ENCODE measurements around the gene CATSPERD.

The CATSPERD gene

GRCh38 chr19:5782945-5783919 is 62.8 kb downstream of the CATSPERD start:
- no peak for DNase-seq

- no peak for DNase-seq
Measured at GRCh38 chr19:5784581-5785147, 64.2 kb downstream of the CATSPERD start, which contains the start of gene PRR22. PRR22 (minus strand) TSS chr19:5784746; CDS start chr19:5784660, 86 bp downstream.

GRCh38 chr19:5785423-5785822 is 65.0 kb downstream of the CATSPERD start:
- no peak for DNase-seq

GRCh38 chr19:5786593-5787408 is 66.4 kb downstream of the CATSPERD start:
- DNase-seq, result no peak

GRCh38 chr19:5787409-5788182 is 67.2 kb downstream of the CATSPERD start:
- no peak for DNase-seq

GRCh38 chr19:5788422-5788821 is 68.0 kb downstream of the CATSPERD start:
- no peak for DNase-seq

GRCh38 chr19:5789351-5789761 is 68.9 kb downstream of the CATSPERD start:
- no peak for DNase-seq

GRCh38 chr19:5789886-5790558 is 69.6 kb downstream of the CATSPERD start:
- DNase-seq, result no peak

GRCh38 chr19:5790559-5791520 is 70.4 kb downstream of the CATSPERD start, which contains the start of gene DUS3L:
DUS3L (minus strand) TSS chr19:5791163; CDS start chr19:5791141, 22 bp downstream.
- DNase-seq, result peak; percentile 56 to 98 (median 93)

- no peak for DNase-seq
Measured at GRCh38 chr19:5792224-5792623, 71.8 kb downstream of the CATSPERD start.

GRCh38 chr19:5793188-5793587 is 72.8 kb downstream of the CATSPERD start:
- no peak for DNase-seq

GRCh38 chr19:5795382-5795919 is 75.0 kb downstream of the CATSPERD start:
- DNase-seq, result no peak

- no peak for DNase-seq
Measured at GRCh38 chr19:5798244-5798643, 77.8 kb downstream of the CATSPERD start.

GRCh38 chr19:5799247-5800241 is 79.1 kb downstream of the CATSPERD start:
- DNase-seq, result peak in 1 of 56 donors; percentile 1

- no peak for DNase-seq
Measured at GRCh38 chr19:5800361-5801270, 80.2 kb downstream of the CATSPERD start.

All from nucleus accumbens (tissue), 56 donors.